ENCODE data around the gene SZT2. TPM values are rescaled to one million over a fixed set of nuclear protein-coding genes. Genes with fewer than 3 reads are reported as not detected.

Gene SZT2
- total RNA-seq, 4 donors from 2014 or later: 26.4 to 61.9 (median 36.7) TPM

- TF ChIP-seq, protein P1, sequence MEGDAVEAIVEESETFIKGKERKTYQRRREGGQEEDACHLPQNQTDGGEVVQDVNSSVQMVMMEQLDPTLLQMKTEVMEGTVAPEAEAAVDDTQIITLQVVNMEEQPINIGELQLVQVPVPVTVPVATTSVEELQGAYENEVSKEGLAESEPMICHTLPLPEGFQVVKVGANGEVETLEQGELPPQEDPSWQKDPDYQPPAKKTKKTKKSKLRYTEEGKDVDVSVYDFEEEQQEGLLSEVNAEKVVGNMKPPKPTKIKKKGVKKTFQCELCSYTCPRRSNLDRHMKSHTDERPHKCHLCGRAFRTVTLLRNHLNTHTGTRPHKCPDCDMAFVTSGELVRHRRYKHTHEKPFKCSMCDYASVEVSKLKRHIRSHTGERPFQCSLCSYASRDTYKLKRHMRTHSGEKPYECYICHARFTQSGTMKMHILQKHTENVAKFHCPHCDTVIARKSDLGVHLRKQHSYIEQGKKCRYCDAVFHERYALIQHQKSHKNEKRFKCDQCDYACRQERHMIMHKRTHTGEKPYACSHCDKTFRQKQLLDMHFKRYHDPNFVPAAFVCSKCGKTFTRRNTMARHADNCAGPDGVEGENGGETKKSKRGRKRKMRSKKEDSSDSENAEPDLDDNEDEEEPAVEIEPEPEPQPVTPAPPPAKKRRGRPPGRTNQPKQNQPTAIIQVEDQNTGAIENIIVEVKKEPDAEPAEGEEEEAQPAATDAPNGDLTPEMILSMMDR (IDR thresholded peaks at IDR 0.05): no peak
- DNase-seq (ENCODE audit: low spot score) (no peak), ATAC-seq (ENCODE audit: low FRiP score) (no peak)
Measured at GRCh38 chr1:43422995-43423671, 33.4 kb downstream of the SZT2 start.

GRCh38 chr1:43423672-43424550 lies 34.2 kb downstream of the SZT2 start:
- TF ChIP-seq, protein P1 (IDR thresholded peaks at IDR 0.05): no peak
- DNase-seq (ENCODE audit: low spot score): no peak
- peak; percentile 35 for ATAC-seq (ENCODE audit: low FRiP score)

- TF ChIP-seq, protein P1 (IDR thresholded peaks at IDR 0.05): no peak
- ATAC-seq (ENCODE audit: low FRiP score) (no peak), DNase-seq (ENCODE audit: low spot score) (no peak)
Measured at GRCh38 chr1:43425045-43425444, 35.3 kb downstream of the SZT2 start.

DNA sequence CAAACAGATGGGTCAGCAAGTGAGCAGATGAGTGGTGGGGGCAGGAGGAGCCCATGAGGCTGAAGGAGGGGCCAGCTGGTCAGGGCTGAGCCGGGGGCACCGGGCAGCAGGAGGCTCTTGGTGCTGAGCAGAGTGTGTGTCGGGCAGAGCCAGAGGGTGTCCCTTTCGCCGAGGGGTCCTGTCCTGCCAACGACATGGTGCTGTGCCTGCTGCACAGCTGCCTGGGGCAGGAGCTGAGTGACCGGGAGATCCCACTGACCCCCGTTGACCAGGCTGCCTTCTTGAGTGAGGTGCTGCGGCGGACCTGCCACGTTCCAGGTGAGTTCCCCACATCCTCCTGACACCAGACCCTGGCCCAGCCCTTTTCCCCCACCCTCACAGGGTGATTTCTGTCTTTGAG lies 36.5 kb downstream of the SZT2 start:
- DNase-seq (ENCODE audit: low spot score): no peak
- no peak for ATAC-seq (ENCODE audit: low FRiP score)
- TF ChIP-seq, protein P1 (IDR thresholded peaks at IDR 0.05): no peak

GRCh38 chr1:43427524-43427923 lies 37.8 kb downstream of the SZT2 start:
- ATAC-seq (ENCODE audit: low FRiP score) (no peak), DNase-seq (ENCODE audit: low spot score) (no peak)
- TF ChIP-seq, protein P1 (IDR thresholded peaks at IDR 0.05): no peak

- DNase-seq (ENCODE audit: low spot score): no peak
- TF ChIP-seq, protein P1 (IDR thresholded peaks at IDR 0.05): no peak
- ATAC-seq (ENCODE audit: low FRiP score): no peak
Measured at GRCh38 chr1:43427941-43428340, 38.2 kb downstream of the SZT2 start.
